Sciatic nerve (tissue), 2 donors: ENCODE results near the gene FHDC1. TPM values are rescaled to one million over a fixed set of nuclear protein-coding genes. Genes with fewer than 3 reads are reported as not detected.

Experiments used
- ATAC-seq: fragments of 200-7000 bp; cut with Tn5 transposase; one replicate; pipeline ENCODE4 v1.9.1; 2020; ENCODE audit warnings: mild to moderate bottlenecking, moderate library complexity
- DNase-seq: peaks from one replicate; pipeline ENCODE4 v3.0.0-alpha.2; 2020; ENCODE audit warnings: low spot score
- intact Hi-C: fragments of 100-400 bp; cut with DNase I; formaldehyde crosslinking; loops from one replicate; pipeline ENCODE4 v1.14.2; 2022
- total RNA-seq: library from RNA; stranded (reverse); fragmentation: NEBNext Ultra II Directional; extraction: Animal tissue kit (Norgen Biotek cat#: 25700); gene quantifications from one replicate; pipeline ENCODE4 v1.2.1, GENCODE V29; 2021
- donor health status: DM: no; HTN: no; CAD: no.
- donor health status: DM: no; HTN: no; CAD: no.

Gene FHDC1
- total RNA-seq, 1 donor from 2014 or later = 3.9 TPM

- DNase-seq (no peak), ATAC-seq (no peak)
- intact Hi-C loops = no loop called here
Measured at GRCh38 chr4:153022241-153022715, 86.2 kb downstream of the FHDC1 start.

GRCh38 chr4:153023139-153023538 is 87.0 kb downstream of the FHDC1 start:
- intact Hi-C loops = no loop called here
- ATAC-seq (no peak), DNase-seq (no peak)

- ATAC-seq = no peak
- DNase-seq = no peak
- intact Hi-C loops = no loop called here
Measured at GRCh38 chr4:153023692-153024394, 87.7 kb downstream of the FHDC1 start.

- no peak for ATAC-seq
- intact Hi-C loops = no loop called here
- no peak for DNase-seq
Measured at GRCh38 chr4:153024466-153024865, 88.3 kb downstream of the FHDC1 start.

- intact Hi-C loops = no loop called here
- ATAC-seq = no peak
- DNase-seq = no peak
Measured at GRCh38 chr4:153025406-153025805, 89.3 kb downstream of the FHDC1 start.

GRCh38 chr4:153026591-153027346 is 90.6 kb downstream of the FHDC1 start:
- DNase-seq (no peak), ATAC-seq (no peak)
- intact Hi-C loops = no loop called here

- no peak for DNase-seq
- ATAC-seq = no peak
- intact Hi-C loops = no loop called here
Measured at GRCh38 chr4:153027866-153028265, 91.7 kb downstream of the FHDC1 start.

GRCh38 chr4:153028535-153028934 is 92.4 kb downstream of the FHDC1 start:
- intact Hi-C loops = no loop called here
- no peak for ATAC-seq

More at GRCh38 chr4:153028535-153028934, 92.4 kb downstream of the FHDC1 start:
- DNase-seq = no peak

Other genes starting within 250 kb of the FHDC1 start
- gene TIGD4, start 156.6 kb upstream of the FHDC1 start, total RNA-seq = 1.6 TPM
- gene ARFIP1, start 156.4 kb upstream of the FHDC1 start, total RNA-seq = 47.5 TPM